ENCODE measurements around the gene KCNQ4.

Gene KCNQ4

GRCh38 chr1:40788561-40789341, 5.2 kb downstream of the KCNQ4 start:
- no peak for TF ChIP-seq GATA1 (IDR thresholded peaks at IDR 0.05; ENCODE audit: low read depth, low read length)
- TF ChIP-seq POLR2A (IDR thresholded peaks at IDR 0.05; ENCODE audit: low read length) = no peak
- no peak for DNase-seq

GRCh38 chr1:40789342-40789598, 5.7 kb downstream of the KCNQ4 start:
- no peak for DNase-seq
- no peak for TF ChIP-seq GATA1 (IDR thresholded peaks at IDR 0.05; ENCODE audit: low read depth, low read length)
- TF ChIP-seq POLR2A (IDR thresholded peaks at IDR 0.05; ENCODE audit: low read length) = no peak

DNA sequence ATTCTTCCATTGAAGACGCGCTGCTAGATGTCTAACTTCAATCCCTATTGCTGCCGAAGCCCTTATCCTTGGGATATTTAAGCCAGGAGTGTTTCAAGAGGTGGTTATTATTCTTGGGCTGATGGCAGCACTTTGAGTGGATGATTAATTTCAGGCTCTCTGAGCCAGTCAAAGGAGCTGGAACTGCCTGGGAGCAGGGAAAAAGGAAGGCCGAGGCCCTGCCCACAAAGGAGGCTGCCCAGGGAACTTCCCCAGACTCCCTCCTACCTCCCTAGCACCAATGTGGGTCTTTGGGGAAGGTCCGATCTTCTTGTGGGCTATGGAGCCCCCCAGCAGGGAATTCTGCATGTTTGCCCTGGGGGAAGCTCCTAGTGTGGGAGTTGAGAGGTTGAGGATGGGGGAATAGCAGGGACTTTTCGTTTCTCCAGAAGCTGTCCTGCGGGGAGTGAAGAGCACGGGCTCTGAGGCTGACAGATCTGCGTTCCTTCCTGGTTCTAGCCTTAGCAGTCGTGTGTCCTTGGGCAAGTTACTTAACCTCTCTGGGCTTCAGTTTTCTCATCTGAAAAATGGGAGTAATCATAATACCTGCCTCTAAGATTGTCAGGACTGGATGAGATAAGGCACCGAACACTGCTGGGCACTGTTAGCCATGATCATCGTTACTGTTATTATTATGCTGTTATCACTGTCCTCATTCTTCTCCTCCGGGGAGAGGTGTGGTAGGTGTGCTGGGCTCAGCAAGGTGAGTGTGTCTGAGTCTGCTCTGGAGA, 6.3 kb downstream of the KCNQ4 start:
- DNase-seq = no peak
- TF ChIP-seq POLR2A (IDR thresholded peaks at IDR 0.05; ENCODE audit: low read length) (no peak), GATA1 (IDR thresholded peaks at IDR 0.05; ENCODE audit: low read depth, low read length) (no peak)

- DNase-seq = no peak
- TF ChIP-seq POLR2A (IDR thresholded peaks at IDR 0.05; ENCODE audit: low read length) (no peak), GATA1 (IDR thresholded peaks at IDR 0.05; ENCODE audit: low read depth, low read length) (no peak)
Measured at GRCh38 chr1:40792036-40792435, 8.4 kb downstream of the KCNQ4 start.

GRCh38 chr1:40793617-40794016, 10.0 kb downstream of the KCNQ4 start:
- DNase-seq = no peak
- TF ChIP-seq POLR2A (IDR thresholded peaks at IDR 0.05; ENCODE audit: low read length) (no peak), GATA1 (IDR thresholded peaks at IDR 0.05; ENCODE audit: low read depth, low read length) (no peak)

DNA sequence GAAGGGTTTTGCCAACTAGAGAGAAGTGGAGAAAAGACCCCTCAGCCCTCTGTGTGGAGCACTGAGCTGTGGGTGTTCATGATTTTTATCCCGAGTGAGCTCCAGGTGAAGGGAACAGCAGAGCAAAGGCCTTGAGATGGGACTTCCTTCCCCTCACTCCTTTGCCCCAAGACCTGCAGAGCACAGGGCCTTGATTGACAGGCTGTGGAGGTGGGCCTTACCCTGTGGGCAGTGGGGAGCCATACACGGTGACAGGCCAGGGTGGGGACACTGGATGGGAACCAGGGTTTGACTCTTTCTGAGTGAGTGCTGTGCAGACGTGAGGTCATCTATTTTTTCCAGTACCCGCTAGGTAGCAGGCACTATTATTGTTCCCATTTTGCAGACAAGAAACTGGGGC, 10.5 kb downstream of the KCNQ4 start:
- no peak for DNase-seq
- TF ChIP-seq POLR2A (IDR thresholded peaks at IDR 0.05; ENCODE audit: low read length) (no peak), GATA1 (IDR thresholded peaks at IDR 0.05; ENCODE audit: low read depth, low read length) (no peak)

GRCh38 chr1:40794974-40795715, 11.6 kb downstream of the KCNQ4 start:
- no peak for DNase-seq
- TF ChIP-seq POLR2A (IDR thresholded peaks at IDR 0.05; ENCODE audit: low read length) = no peak
- no peak for TF ChIP-seq GATA1 (IDR thresholded peaks at IDR 0.05; ENCODE audit: low read depth, low read length)

GRCh38 chr1:40795811-40796586, 12.4 kb downstream of the KCNQ4 start:
- TF ChIP-seq POLR2A (IDR thresholded peaks at IDR 0.05; ENCODE audit: low read length) = no peak
- no peak for DNase-seq

DNA sequence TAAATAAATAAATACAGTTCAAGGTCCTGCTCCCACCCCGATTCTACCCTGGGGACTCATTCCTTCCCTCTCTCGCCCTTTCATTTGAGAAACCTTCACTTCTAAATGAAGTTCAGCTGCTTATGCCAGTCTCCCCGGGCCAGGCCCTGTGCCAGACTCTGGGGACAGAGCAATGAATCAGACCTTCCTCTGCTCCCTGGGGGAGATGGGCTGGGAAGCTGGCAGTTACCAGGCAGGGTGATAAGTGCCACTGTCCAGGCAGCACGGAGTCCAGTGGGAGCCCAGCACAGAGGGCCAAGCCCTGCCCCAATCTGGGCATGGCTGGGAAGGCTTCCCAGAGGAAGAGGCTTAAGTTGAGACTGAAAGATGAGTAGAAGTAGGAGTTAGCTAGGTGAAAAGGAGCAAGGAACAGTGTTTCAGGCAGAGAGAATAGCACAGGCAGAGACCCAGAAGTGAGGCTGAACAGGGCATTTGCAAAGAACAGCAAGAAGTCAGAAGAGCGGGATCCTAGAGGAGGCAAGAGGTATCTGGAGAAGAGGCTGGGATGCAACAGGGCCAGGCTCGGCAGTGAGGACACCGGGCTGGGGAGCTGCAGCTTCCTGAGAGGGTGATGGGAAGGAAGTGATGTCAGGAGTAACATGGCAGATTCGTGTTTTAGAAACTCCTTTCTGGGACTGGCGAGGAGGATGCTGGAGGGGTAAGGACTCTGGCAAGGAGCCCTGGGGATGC, 13.5 kb downstream of the KCNQ4 start:
- TF ChIP-seq POLR2A (IDR thresholded peaks at IDR 0.05; ENCODE audit: low read length) (no peak), GATA1 (IDR thresholded peaks at IDR 0.05; ENCODE audit: low read depth, low read length) (no peak)
- DNase-seq = no peak

DNA sequence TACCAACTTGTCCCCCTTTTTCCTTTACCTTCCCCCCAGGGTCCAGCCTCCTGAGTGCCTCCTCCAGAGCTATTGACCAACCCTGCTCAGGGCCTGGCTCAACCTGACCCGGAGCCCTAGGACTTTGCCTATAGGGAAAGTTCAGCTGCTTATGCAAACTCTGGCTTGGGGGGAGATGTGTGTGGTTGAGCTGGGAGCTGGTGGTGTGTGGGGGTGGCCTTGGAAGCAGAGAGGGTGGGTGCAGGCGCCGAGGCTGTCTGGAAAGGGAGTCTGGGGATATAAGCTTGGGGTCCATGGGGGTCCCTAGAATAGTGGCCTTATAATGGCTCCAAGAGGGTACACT, 14.1 kb downstream of the KCNQ4 start:
- no peak for DNase-seq
- no peak for TF ChIP-seq GATA1 (IDR thresholded peaks at IDR 0.05; ENCODE audit: low read depth, low read length)
- TF ChIP-seq POLR2A (IDR thresholded peaks at IDR 0.05; ENCODE audit: low read length) = no peak

DNA sequence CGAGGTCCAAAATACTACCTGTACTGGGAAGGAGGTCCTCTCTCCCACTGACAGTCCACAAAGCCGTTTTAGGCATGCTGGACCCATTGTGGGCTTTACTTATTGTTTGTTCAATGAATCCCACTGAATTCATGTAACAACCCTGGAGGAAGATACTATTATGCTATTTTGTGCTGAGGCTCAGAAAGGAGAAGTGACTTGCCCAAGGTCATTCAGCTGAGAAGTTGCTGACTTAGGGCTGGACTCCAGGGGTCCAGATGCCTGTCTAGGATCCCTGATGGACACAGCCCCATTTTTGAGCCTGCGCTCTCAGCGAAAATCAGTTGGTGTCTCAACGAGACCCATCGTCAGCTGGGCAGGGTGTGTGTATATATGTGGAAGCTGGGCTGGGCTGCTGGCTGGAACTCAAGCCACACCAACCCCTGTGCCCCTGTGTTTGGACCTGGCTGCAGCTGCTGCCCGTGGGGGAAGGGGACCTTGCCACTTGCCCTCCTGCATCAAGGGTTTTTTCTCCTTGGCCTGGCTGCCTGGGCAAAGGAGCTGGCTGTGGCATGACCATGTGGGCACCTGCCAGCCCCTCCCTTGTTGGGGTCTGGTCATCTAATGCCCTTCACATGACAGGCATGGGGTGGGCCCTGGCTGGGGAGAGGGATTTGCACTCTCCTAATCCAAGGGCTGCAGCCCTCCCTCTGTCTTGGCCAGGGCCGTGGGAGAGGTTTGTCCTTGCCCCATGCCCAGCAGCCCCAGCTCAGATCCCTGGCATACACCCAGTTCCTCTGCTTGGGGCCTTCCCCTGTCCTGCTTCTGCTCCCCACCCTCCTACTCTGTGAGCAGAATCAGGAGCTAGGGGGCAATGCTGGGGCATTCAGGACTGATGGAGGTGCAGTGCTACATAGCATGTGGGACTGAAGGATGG, 15.0 kb downstream of the KCNQ4 start:
- DNase-seq = no peak
- TF ChIP-seq GATA1 (IDR thresholded peaks at IDR 0.05; ENCODE audit: low read depth, low read length) = no peak
- TF ChIP-seq POLR2A (IDR thresholded peaks at IDR 0.05; ENCODE audit: low read length) = no peak

DNA sequence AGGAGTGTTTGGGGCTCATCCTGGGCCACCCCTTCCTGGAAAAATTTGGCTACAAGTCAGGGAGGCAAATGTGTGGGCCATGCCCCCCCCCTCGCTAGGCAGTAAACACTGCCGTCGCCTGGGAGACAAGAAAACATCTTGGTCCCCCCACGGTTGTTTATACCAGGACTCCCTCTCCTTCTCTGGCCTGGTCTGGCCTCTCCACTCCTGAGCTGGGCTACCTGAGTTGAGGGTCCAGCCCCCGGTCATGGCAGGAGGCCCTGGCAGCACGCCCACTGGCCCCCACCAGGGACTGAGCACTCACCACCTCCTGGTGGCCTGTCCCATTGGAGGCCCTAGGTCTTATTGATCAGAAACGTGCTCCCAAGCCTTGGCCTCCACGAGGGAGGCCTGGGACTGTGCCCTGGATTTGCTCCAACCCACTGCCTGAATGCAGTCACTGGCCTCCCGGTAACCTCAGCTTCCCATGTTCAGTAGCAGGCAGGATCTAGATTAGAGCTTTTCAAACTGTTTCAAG, 15.8 kb downstream of the KCNQ4 start:
- no peak for DNase-seq
- TF ChIP-seq GATA1 (IDR thresholded peaks at IDR 0.05; ENCODE audit: low read depth, low read length) (no peak), POLR2A (IDR thresholded peaks at IDR 0.05; ENCODE audit: low read length) (no peak)
